ENCODE results near the gene GPAM.

Gene GPAM

DNA sequence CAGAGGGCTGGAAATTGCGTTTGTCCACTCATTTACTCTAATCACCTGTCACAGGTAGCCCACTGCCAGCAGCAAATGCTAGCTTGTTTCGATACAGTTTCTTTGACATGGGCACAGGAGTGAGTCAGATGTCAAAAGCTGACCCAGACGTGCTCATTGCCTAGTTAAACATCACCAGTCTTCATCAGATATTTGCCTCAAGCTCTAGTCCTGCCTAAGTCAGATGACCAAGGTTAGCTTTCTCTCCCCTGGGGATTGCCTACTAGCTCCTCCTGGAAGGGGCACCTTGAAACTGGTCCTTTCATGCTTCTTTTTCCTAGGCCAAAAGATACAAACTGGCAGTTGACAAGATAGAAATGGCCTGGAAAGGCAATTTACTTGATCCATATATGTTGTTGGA, 35.2 kb downstream of the GPAM start:
- no peaks in the 10 kb centered on the region for H3K9me3 ChIP-seq
- no peak for DNase-seq (ENCODE audit: low spot score in 2 of 2)

GRCh38 chr10:112146799-112147198, 36.8 kb downstream of the GPAM start:
- H3K4me3 ChIP-seq: no peak overlapping the region
- H3K4me1 ChIP-seq: no peaks in the 10 kb centered on the region
- H3K36me3 ChIP-seq (replicated peaks): no peaks in the 10 kb centered on the region
- in situ Hi-C loops (cut with MboI; ENCODE audit: low sequenced_read_pairs): loop anchor here (10.0 kb wide), 1 partner anchor 168 kb away; no protein-coding TSS in a partner anchor
- no peak for DNase-seq (ENCODE audit: low spot score in 2 of 2)
- H3K9me3 ChIP-seq: no peaks in the 10 kb centered on the region
- no peaks in the 10 kb centered on the region for H3K27me3 ChIP-seq (ENCODE audit: low read depth)

More for the DNA sequence above, 35.2 kb downstream of the GPAM start:
- Histone ChIP-seq H3K4me3 (no peak overlapping the region), H3K36me3 (replicated peaks) (peaks cover 6% of the 10 kb centered on the region; the same call in 1 of the 2 replicates), H3K27me3 (ENCODE audit: low read depth) (no peaks in the 10 kb centered on the region), H3K4me1 (no peaks in the 10 kb centered on the region)
- in situ Hi-C loops (cut with MboI; ENCODE audit: low sequenced_read_pairs): loop anchor here (10.0 kb wide), 1 partner anchor 166 kb away; no protein-coding TSS in a partner anchor

GRCh38 chr10:112145263-112145662, 38.3 kb downstream of the GPAM start:
- H3K9me3 ChIP-seq: no peaks in the 10 kb centered on the region
- no peaks in the 10 kb centered on the region for H3K27me3 ChIP-seq (ENCODE audit: low read depth)
- no peaks in the 10 kb centered on the region for H3K36me3 ChIP-seq (replicated peaks)
- no peak overlapping the region for H3K4me3 ChIP-seq
- no peaks in the 10 kb centered on the region for H3K4me1 ChIP-seq
- in situ Hi-C loops (cut with MboI; ENCODE audit: low sequenced_read_pairs): loop anchor here (10.0 kb wide), 1 partner anchor 170 kb away; no protein-coding TSS in a partner anchor
- no peak for DNase-seq (ENCODE audit: low spot score in 2 of 2)

DNA sequence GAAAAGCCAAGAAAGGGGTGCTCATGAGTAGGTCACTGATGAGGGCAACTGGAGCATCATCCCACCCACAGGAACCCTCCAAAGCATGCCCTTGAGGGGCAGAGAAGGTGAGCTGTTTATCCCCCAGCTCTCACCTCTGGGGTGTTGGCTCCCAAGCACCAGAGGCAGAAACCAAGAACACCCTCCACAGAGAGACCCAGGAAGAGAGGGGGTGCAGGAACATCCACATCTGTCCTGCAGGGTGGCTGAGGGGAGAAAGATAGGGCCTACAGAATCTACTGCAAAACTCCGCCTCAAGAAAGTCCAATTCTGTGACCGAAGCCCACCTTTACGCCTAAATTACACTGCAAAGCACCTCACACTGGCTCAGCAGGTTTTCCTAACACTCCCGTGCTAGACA, 40.1 kb downstream of the GPAM start:
- in situ Hi-C loops (cut with MboI; ENCODE audit: low sequenced_read_pairs): loop anchor here (10.0 kb wide), 1 partner anchor 171 kb away; no protein-coding TSS in a partner anchor
- no peak for DNase-seq (ENCODE audit: low spot score in 2 of 2)
- no peaks in the 10 kb centered on the region for H3K9me3 ChIP-seq
- no peaks in the 10 kb centered on the region for H3K27me3 ChIP-seq (ENCODE audit: low read depth)
- H3K4me3 ChIP-seq: no peak overlapping the region
- no peaks in the 10 kb centered on the region for H3K4me1 ChIP-seq
- H3K36me3 ChIP-seq (replicated peaks): no peaks in the 10 kb centered on the region

DNA sequence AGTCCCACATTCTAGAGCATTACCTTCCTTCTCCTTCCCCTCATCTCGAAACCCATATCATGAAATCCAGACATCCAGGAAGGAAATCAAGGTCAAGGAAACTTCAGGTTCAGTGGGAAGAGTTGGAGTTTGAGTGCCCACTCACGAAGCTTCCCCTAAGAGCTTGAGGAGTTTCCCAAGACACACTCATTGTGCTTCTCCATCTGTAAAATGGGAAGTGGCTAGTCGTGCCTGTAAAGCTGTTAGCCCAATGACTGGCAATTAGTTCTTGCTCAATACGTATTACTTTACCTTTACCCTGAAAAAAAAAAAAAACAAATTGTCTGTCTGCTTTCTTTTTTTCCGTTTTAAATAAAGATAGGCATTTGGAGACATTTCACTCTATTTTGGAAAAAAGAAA, 42.3 kb downstream of the GPAM start:
- Histone ChIP-seq H3K36me3 (replicated peaks) (no peaks in the 10 kb centered on the region), H3K27me3 (ENCODE audit: low read depth) (no peaks in the 10 kb centered on the region), H3K9me3 (no peaks in the 10 kb centered on the region), H3K4me1 (no peaks in the 10 kb centered on the region), H3K4me3 (no peak overlapping the region)
- DNase-seq (ENCODE audit: low spot score in 2 of 2): no peak
- in situ Hi-C loops (cut with MboI; ENCODE audit: low sequenced_read_pairs): loop anchor here (10.0 kb wide), 1 partner anchor 174 kb away; no protein-coding TSS in a partner anchor

GRCh38 chr10:112140110-112140970, 43.2 kb downstream of the GPAM start:
- peak; percentile 75 to 93 for DNase-seq (ENCODE audit: low spot score in 2 of 2)
- no peaks in the 10 kb centered on the region for H3K27me3 ChIP-seq (ENCODE audit: low read depth)
- H3K36me3 ChIP-seq (replicated peaks): no peaks in the 10 kb centered on the region
- no peaks in the 10 kb centered on the region for H3K4me1 ChIP-seq
- no peak overlapping the region for H3K4me3 ChIP-seq
- H3K9me3 ChIP-seq: no peaks in the 10 kb centered on the region
- in situ Hi-C loops (cut with MboI; ENCODE audit: low sequenced_read_pairs): loop anchor here (10.0 kb wide), 1 partner anchor 174 kb away; no protein-coding TSS in a partner anchor

DNA sequence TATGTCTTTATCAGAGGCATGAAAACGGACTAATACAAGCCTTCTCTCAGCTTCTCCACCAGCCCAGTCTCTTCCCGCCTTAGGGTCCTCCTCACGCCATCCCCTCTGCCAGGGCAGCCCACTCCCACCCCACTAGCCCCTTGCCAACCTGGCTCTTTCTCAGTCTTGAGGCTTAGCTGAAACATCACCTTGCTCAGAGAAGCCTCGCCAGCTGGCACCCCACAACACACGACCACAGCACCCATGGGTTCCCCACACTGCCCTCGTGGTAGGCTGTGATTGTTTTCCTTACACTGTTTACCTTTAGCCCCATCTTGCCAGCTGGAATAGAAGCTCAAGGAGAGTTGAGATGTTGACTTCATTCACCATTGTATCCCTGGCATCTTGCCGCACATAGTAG, 44.4 kb downstream of the GPAM start:
- no peaks in the 10 kb centered on the region for H3K4me1 ChIP-seq
- H3K4me3 ChIP-seq: no peak overlapping the region
- no peaks in the 10 kb centered on the region for H3K36me3 ChIP-seq (replicated peaks)
- no peaks in the 10 kb centered on the region for H3K27me3 ChIP-seq (ENCODE audit: low read depth)
- in situ Hi-C loops (cut with MboI; ENCODE audit: low sequenced_read_pairs): loop anchor here (5.0 to 10.0 kb wide), 2 partner anchors 382 to 1054 kb away; no protein-coding TSS in a partner anchor
- H3K9me3 ChIP-seq: no peaks in the 10 kb centered on the region
- DNase-seq (ENCODE audit: low spot score in 2 of 2): no peak

- in situ Hi-C loops (cut with MboI; ENCODE audit: low sequenced_read_pairs): loop anchor here (5.0 to 10.0 kb wide), 2 partner anchors 380 to 1053 kb away; no protein-coding TSS in a partner anchor
- Histone ChIP-seq H3K9me3 (no peaks in the 10 kb centered on the region), H3K36me3 (replicated peaks) (no peaks in the 10 kb centered on the region)
These were observed 46.2 kb downstream of the GPAM start for GRCh38 chr10:112137154-112137987.

GRCh38 chr10:112136486-112137153, 46.9 kb downstream of the GPAM start:
- H3K9me3 ChIP-seq: no peaks in the 10 kb centered on the region
- no peaks in the 10 kb centered on the region for H3K27me3 ChIP-seq (ENCODE audit: low read depth)
- in situ Hi-C loops (cut with MboI; ENCODE audit: low sequenced_read_pairs): loop anchor here (5.0 to 10.0 kb wide), 2 partner anchors 379 to 1052 kb away; no protein-coding TSS in a partner anchor
- no peaks in the 10 kb centered on the region for H3K4me1 ChIP-seq
- H3K36me3 ChIP-seq (replicated peaks): no peaks in the 10 kb centered on the region
- no peak for DNase-seq (ENCODE audit: low spot score in 2 of 2)
- H3K4me3 ChIP-seq: no peak overlapping the region

More at GRCh38 chr10:112137154-112137987, 46.2 kb downstream of the GPAM start:
- Histone ChIP-seq H3K27me3 (ENCODE audit: low read depth) (no peaks in the 10 kb centered on the region), H3K4me3 (no peak overlapping the region), H3K4me1 (no peaks in the 10 kb centered on the region)
- peak; percentile 31 to 89 for DNase-seq (ENCODE audit: low spot score in 2 of 2)

DNA sequence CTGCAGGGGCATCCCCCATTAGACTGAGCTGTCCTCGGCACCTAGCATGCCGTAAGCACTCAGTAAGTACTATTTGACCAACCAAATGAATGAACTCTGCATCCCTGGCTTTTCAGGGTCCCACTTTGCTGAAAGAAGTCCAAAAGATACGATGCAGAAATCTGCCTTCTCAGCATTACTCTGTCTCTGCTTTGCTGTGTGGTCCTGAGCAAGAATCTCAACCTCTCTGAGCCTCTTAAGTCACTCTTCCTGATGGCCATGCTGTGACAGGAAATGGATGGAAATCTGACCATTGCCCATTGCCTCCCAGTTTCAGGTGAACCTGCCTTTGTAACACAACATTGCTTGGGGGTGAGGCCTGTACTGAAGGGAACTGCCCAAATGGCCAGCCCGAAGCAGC, 48.0 kb downstream of the GPAM start:
- Histone ChIP-seq H3K4me3 (no peak overlapping the region), H3K36me3 (replicated peaks) (no peaks in the 10 kb centered on the region), H3K4me1 (no peaks in the 10 kb centered on the region), H3K9me3 (no peaks in the 10 kb centered on the region), H3K27me3 (ENCODE audit: low read depth) (no peaks in the 10 kb centered on the region)
- no peak for DNase-seq (ENCODE audit: low spot score in 2 of 2)
- in situ Hi-C loops (cut with MboI; ENCODE audit: low sequenced_read_pairs): loop anchor here (5.0 to 10.0 kb wide), 2 partner anchors 378 to 1051 kb away; no protein-coding TSS in a partner anchor

DNA sequence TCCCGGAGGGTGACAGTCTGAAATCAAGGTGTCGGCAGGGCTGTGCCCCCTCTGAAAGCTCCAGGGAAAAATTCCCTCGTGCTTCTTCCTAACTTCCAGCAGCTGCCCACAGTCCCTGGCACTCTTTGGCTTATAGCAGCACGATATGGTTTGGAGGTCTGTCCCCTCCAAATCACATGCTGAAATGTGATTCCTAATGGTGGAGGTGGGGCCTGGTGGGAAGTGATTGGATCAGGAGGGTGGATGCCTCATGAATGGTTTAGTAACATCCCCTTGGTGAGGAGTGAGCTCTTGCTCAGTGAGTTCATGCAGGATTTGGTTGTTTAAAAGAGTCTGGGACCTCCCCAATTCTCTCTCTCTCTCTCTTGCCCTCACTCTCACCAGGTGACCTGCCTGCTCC, 51.1 kb downstream of the GPAM start:
- no peaks in the 10 kb centered on the region for H3K36me3 ChIP-seq (replicated peaks)
- no peak overlapping the region for H3K4me3 ChIP-seq
- no peaks in the 10 kb centered on the region for H3K27me3 ChIP-seq (ENCODE audit: low read depth)
- H3K4me1 ChIP-seq: no peaks in the 10 kb centered on the region
- in situ Hi-C loops (cut with MboI; ENCODE audit: low sequenced_read_pairs): loop anchor here (10.0 kb wide), 1 partner anchor 1048 kb away; no protein-coding TSS in a partner anchor
- H3K9me3 ChIP-seq: no peaks in the 10 kb centered on the region
- no peak for DNase-seq (ENCODE audit: low spot score in 2 of 2)

DNA sequence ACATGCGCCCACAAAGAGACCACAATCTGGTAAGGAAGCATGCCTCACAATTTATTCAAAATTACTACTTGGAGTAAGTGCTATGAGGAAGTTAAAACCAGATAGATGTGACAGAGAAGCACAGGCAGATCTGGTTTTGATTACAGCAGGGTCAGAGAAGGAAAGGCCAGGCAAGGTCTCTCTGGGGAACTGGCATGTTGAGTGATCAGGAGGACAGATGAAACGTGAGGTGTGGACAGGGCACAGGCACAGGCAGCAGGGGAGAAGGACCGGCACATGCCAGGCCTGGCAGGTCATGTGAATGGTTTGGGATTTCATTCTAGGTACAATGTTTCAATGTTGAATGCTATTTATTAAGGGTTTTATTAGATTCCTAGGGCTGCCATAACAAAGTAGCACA, 51.6 kb downstream of the GPAM start:
- no peaks in the 10 kb centered on the region for H3K36me3 ChIP-seq (replicated peaks)
- in situ Hi-C loops (cut with MboI; ENCODE audit: low sequenced_read_pairs): loop anchor here (10.0 kb wide), 1 partner anchor 1047 kb away; no protein-coding TSS in a partner anchor
- no peaks in the 10 kb centered on the region for H3K4me1 ChIP-seq
- DNase-seq (ENCODE audit: low spot score in 2 of 2): no peak
- H3K9me3 ChIP-seq: no peaks in the 10 kb centered on the region
- no peaks in the 10 kb centered on the region for H3K27me3 ChIP-seq (ENCODE audit: low read depth)
- no peak overlapping the region for H3K4me3 ChIP-seq

- H3K27me3 ChIP-seq (ENCODE audit: low read depth): no peaks in the 10 kb centered on the region
- DNase-seq (ENCODE audit: low spot score in 2 of 2): no peak
- in situ Hi-C loops (cut with MboI; ENCODE audit: low sequenced_read_pairs): loop anchor here (10.0 kb wide), 1 partner anchor 1047 kb away; no protein-coding TSS in a partner anchor
- H3K4me1 ChIP-seq: no peaks in the 10 kb centered on the region
- H3K4me3 ChIP-seq: no peak overlapping the region
- no peaks in the 10 kb centered on the region for H3K36me3 ChIP-seq (replicated peaks)
- no peaks in the 10 kb centered on the region for H3K9me3 ChIP-seq
These were observed 52.2 kb downstream of the GPAM start for GRCh38 chr10:112131346-112131745.
